ENCODE results near the gene PDZD7.
"Not testable (repeated sequence)": the region's sequence is repeated elsewhere in the genome, so short reads cannot be mapped to it uniquely, and the experiment has no call there.

PDZD7 gene

GRCh38 chr10:100978901-100979195 lies 52.1 kb downstream of the PDZD7 start:
- H3K4me3 ChIP-seq (ENCODE audit: low read length) = no peak overlapping the region
- no peak for TF ChIP-seq CTCF (IDR thresholded peaks at IDR 0.05; ENCODE audit: insufficient read depth, low read depth, low read length, missing control alignments)
- no peak for DNase-seq (ENCODE audit: low read depth)

- TF ChIP-seq CTCF (IDR thresholded peaks at IDR 0.05; ENCODE audit: insufficient read depth, low read depth, low read length, missing control alignments) = no peak
- H3K4me3 ChIP-seq (ENCODE audit: low read length) = no peak overlapping the region
- DNase-seq (ENCODE audit: low read depth) = no peak
Measured at GRCh38 chr10:100978121-100978900, 52.6 kb downstream of the PDZD7 start.

GRCh38 chr10:100977436-100977835 lies 53.5 kb downstream of the PDZD7 start:
- TF ChIP-seq CTCF (IDR thresholded peaks at IDR 0.05; ENCODE audit: insufficient read depth, low read depth, low read length, missing control alignments) = no peak
- H3K4me3 ChIP-seq (ENCODE audit: low read length) = no peak overlapping the region
- no peak for DNase-seq (ENCODE audit: low read depth)

- no peak for TF ChIP-seq CTCF (IDR thresholded peaks at IDR 0.05; ENCODE audit: insufficient read depth, low read depth, low read length, missing control alignments)
- H3K4me3 ChIP-seq (ENCODE audit: low read length) = no peak overlapping the region
- peak; percentile 45 for DNase-seq (ENCODE audit: low read depth)
Measured at GRCh38 chr10:100976906-100977305, 54.0 kb downstream of the PDZD7 start.

GRCh38 chr10:100975397-100975796 lies 55.5 kb downstream of the PDZD7 start:
- not testable (repeated sequence) for DNase-seq (ENCODE audit: low read depth); H3K4me3 ChIP-seq (ENCODE audit: low read length)

- TF ChIP-seq CTCF (IDR thresholded peaks at IDR 0.05; ENCODE audit: insufficient read depth, low read depth, low read length, missing control alignments) = no peak
- no peak for DNase-seq (ENCODE audit: low read depth)
- H3K4me3 ChIP-seq (ENCODE audit: low read length) = no peak overlapping the region
Measured at GRCh38 chr10:100972904-100973535, 57.9 kb downstream of the PDZD7 start.

- DNase-seq (ENCODE audit: low read depth) = no peak
- no peak for TF ChIP-seq CTCF (IDR thresholded peaks at IDR 0.05; ENCODE audit: insufficient read depth, low read depth, low read length, missing control alignments)
- no peak overlapping the region for H3K4me3 ChIP-seq (ENCODE audit: low read length)
Measured at GRCh38 chr10:100972115-100972903, 58.6 kb downstream of the PDZD7 start.

All from epithelial cell of esophagus (primary cell).